ENCODE measurements around the gene PDCD1.
"Not testable (repeated sequence)": the region's sequence is repeated elsewhere in the genome, so short reads cannot be mapped to it uniquely, and the experiment has no call there.

The PDCD1 gene

DNA sequence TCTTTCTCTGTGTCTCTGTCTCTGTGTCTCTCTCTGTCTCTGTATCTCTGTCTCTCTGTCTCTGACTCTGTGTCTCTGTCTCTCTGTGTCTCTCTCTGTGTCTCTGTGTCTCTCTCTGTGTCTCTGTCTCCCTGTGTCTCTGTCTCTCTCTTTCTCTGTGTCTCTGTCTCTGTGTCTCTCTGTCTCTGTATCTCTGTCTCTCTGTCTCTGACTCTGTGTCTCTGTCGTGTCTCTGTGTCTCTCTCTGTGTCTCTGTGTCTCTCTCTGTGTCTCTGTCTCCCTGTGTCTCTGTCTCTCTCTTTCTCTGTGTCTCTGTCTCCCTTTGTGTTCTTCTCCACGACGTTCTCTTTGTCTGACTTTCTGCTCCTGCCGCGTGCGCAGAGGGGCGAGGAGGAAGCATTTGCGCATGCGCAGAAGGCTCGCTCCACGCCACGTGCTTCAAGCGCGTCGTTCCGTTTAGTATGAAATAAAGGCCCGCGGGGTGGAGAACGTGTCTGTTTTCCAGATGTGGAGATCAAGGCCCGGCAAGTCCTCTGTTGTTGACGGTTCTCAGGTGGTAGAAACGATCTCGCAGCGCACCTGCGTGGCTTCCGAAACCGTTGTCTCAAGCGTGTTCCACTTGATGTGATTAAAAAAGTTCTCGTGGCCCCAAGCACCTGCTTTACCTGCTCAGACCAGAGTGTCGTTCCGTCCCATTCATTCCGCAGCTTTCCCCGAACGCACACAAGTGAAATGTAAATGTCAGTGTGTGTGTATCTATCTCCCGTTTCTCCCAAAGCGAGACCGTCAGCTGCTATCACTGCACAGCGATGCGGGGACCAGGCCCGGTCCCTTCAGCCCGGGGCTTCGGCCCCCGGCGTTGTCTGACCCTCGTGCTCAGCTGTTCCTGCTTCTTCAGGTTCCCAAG lies 34.9 kb downstream of the PDCD1 start:
- DNase-seq: peak in 2 of 3 experiments; percentile 50 to 53

DNA sequence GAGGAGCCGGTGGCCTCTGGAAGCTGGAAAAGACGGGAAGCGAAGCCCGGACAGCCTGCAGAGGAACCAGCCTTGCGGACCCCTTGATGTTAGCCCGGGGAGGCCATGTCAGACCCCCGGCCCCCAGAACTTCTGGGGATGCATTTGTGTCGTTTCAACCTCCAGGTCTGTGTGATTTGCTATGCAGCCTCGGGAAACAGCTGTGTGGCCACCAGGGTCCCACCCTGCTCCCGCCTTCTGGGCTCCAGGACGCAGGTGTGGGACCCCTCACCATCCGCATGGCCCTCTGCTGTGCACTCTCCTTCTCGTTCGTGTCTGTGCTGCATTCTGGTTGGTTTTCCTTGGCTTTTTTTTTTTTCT lies 36.5 kb downstream of the PDCD1 start:
- DNase-seq: no peak

DNA sequence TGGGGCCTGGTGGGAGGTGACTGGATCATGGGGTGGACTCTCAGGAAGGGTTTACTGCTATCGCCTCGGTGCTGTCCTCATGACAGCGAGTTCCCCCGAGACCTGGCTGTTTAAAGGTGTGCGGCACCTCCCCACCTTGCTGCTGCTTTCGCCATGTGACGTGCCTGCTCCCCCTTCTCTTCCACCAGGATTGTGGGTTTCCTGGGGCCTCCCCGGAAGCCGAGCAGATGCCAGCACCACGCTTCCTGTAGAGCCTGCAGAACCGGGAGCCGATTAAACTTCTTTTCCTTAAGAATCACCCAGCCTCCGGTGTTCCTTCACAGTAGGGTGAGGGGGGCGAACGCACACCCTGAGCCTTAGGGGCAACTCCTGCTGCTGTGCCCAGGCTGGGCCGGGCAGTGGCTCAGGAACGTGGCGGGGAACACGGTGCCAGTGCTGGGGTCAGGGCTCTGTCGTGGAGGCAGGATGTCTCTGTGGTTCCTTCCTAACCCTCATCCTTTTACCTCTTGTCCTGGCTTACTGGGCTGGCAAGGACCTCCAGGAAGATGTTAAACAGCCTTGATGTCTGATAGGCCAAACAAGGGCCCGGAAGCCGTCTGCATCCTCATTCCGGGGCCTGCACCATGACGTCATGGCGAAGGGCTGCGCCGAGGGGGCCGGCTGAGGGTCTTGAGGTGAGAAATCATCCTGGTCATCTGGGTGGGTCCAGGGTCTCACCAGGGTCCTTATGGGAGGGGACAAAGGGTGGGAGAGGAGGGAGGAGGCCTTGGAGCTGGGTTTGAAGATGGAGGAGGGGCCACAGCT lies 37.0 kb downstream of the PDCD1 start:
- DNase-seq: no peak

DNA sequence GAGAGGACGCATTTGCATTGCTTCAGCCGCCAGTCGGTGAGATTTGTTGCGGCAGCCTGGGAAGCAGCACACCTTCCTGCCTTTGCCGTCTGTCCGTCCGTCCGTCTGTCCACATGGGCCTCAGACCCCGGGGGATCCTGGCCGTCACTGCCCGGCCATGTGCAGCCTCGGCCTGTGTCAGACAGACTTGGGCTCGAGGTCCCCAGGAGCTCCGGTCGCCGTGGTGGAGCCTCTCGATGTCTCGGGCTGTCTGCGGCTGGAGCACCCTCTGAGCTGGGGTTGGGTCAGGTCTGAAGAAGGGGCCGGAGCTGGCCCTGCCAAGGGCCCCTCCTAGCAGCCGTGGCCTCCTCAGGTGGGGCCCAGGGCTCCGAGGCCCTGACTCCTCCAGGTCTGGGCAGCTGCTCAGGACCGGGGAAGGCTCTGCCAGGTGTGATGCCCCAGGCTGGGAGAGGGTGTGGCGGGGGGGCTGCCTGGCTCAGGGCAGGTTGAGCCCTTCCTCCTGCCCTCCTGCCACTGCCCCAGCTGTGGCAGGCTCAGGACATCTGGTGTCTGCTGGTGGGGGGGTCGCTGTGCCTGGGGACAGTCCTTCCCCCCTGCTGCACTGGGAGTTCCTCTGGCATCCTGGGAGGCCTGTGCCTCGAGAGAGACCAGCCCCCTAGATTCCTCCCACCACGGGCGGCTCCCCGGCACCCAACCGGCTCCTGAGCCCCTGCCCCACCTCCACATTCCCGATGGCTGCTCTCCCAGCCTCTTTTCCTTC lies 37.9 kb downstream of the PDCD1 start:
- DNase-seq: no peak

DNA sequence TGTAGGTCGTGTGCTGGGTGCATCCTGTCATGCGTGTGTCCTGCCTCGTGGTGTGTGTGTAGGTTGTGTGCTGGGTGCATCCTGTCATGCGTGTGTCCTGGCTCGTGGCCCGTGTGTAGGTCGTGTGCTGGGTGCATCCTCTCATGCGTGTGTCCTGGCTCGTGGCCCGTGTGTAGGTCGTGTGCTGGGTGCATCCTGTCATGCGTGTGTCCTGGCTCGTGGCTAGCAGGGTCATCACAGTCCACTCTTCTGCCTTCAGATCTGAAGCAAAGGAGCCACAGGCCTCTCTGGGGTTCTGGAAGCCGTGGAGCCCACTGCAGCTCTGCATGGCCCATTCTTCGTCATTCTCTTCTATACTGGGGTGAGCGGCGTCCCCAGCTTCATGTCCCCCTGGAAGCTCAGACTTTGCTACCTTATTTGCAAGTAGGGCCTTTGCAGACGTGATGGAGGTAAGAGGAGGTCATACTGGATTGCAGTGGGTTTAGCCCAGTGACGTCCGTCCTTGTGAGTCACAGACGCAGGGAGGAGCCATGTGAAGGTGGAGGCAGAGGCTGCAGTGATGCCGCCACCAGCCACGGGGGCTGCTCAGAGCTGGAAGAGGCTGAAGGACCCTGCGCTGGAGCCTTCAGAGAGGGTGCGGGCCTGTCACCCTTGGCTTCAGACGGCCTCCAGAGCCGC lies 38.6 kb downstream of the PDCD1 start:
- not testable (repeated sequence) for DNase-seq

DNA sequence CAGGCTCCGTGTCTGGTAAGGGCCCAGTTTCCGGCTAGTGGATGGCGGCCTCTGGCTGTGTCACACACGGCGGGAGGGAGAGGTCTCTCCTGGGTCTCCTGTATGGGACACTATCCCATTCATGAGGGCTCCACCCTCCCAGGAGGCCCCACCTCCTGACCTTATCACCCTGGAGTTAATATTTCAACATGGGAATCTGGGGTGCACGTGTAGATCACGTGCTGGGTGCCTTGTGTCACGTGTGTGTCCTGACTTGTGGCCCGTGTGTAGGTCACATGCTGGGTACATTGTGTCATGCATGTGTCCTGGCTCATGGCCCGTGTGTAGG lies 39.8 kb downstream of the PDCD1 start:
- no peak for DNase-seq

DNA sequence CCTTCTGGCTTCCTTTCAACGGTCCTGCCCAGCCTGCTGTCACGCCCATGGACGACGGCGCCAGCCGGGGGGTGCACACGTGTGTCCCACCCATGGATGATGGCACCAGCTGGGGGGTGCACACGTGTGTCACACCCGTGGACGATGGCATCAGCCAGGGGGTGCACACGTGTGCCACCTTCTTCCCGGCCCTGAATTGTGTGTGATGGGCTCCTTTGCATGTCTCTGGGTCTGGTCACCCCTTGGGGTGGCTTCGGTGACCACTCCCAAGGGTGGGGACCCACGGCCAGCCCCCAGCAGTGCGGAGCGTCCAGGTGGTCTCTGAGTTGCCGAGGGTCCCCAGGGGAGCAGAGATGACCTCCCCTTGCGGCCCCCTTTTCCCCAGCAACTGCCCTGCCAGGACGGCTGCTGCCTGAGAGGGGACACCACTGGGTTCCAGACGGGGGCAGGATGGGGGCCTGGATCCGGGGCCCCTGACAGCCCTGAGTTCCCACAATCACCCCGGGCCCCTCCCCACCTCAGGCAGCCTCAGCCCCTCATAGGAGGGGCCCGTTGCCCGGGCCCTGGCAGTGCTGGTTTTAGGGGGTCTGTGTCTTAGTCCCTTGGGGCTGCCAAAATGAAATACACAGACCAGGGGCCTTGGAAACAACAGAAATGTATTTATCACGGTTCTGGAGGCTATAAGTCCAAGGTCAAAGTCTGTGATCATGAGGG lies 40.3 kb downstream of the PDCD1 start:
- DNase-seq: no peak

DNA sequence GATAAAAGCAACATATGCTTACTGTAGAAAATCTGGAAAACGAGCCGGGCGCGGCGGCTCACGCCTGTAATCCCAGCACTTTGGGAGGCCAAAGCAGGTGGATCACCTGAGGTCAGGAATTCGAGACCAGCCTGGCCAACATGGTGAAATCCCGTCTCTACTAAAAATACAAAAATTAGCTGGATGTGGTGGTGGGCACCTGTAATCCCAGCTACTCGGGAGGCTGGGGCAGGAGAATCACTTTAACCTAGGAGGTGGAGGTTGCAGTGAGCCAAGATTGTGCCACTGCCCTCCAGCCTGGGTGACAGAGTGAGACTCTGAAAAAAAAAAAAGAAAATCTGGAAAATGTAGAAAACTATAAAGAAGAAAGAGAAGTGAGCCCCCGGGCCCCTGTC lies 40.9 kb downstream of the PDCD1 start:
- DNase-seq: not testable (repeated sequence)

DNA sequence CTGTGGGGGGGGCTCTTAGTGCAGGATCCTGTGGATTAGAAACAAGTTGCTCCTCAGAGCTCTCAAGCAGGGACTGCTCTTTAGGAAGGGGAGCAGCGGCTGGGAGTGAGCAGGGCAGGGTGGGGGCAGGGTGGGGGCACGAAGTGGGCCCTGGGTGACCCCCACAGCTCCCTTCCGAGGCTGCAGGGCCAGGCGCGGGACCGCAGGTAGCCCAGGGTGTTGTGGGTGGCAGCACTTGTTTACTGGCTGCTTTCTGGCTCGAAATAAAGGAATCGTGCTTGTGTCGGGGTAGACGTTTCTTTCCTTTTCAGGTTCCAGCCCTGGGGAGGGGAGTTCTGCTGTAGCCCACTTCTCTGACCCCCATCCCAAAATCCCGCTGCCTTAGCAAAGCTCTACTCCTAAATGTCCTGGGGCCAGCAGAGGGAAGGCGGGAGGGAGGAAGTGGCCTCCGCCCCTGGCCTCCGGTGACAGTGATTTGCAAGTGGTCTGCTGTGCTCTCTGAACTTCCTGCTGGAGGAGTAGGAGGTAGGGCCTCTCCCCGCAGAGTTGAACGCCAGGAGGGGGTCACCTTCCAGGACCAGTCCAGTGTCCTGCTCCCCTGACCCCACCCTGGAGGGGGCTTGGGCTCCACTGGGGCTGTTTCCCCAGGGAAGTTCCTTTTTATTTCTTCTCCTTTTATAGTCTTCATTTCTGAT lies 41.4 kb downstream of the PDCD1 start:
- no peak for DNase-seq

DNA sequence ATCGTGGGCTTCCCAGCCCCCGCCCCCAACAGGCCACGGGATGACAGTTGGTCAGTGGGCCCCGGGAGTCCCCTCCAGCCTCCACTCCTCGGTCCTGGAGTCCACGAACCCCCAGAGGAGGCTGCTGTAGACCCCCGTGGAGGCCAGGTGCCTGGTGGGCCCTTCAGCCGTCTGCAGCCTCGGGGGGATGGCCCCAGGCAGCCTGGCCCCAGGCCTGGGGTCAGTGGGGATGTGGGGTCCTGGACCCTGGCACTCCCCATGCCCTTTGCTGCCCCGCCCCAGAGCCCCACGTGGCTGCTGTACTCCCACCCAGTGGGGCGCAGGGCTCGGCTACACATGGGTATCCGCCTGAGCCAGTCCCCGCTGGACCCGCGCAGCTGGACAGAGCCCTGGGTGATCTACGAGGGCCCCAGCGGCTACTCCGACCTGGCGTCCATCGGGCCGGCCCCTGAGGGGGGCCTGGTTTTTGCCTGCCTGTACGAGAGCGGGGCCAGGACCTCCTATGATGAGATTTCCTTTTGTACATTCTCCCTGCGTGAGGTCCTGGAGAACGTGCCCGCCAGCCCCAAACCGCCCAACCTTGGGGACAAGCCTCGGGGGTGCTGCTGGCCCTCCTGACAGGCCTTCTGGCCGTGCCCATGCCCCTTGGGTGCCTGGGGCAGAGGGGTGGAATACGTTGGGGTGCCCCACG lies 42.1 kb downstream of the PDCD1 start:
- no peak for DNase-seq

DNA sequence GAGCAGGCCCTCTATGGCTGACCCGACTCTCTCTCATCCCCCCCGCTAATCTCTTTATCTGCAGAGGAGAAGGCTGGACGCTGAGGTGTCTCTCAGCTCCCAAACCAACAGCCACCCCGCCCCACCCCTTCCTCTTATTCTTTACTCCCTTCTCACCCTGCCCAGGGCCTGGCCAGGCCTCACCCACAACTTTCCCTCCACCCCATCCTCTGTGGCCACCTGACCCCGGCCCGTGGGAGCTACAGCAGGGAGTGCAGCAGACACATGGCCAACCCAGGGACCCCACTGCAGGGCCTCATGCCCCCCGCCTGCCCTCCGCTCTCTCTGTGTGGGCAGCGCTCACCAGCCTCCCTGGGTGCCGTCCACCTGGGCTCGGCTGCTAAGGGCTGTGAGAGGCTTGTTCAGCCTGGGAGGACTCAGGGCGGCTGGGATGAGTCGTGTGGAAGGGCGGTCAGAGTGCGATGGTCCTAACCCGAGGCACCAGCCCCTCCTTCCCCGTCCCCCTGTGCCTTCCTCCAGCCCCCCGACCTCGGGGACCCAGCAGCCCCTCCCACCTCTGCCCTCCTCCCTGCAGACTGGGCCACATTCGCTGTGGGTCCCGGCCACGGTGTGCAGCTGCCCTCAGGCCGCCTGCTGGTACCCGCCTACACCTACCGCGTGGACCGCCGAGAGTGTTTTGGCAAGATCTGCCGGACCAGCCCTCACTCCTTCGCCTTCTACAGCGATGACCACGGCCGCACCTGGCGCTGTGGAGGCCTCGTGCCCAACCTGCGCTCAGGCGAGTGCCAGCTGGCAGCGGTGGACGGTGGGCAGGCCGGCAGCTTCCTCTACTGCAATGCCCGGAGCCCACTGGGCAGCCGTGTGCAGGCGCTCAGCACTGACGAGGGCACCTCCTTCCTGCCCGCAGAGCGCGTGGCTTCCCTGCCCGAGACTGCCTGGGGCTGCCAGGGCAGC lies 42.9 kb downstream of the PDCD1 start:
- DNase-seq: no peak

DNA sequence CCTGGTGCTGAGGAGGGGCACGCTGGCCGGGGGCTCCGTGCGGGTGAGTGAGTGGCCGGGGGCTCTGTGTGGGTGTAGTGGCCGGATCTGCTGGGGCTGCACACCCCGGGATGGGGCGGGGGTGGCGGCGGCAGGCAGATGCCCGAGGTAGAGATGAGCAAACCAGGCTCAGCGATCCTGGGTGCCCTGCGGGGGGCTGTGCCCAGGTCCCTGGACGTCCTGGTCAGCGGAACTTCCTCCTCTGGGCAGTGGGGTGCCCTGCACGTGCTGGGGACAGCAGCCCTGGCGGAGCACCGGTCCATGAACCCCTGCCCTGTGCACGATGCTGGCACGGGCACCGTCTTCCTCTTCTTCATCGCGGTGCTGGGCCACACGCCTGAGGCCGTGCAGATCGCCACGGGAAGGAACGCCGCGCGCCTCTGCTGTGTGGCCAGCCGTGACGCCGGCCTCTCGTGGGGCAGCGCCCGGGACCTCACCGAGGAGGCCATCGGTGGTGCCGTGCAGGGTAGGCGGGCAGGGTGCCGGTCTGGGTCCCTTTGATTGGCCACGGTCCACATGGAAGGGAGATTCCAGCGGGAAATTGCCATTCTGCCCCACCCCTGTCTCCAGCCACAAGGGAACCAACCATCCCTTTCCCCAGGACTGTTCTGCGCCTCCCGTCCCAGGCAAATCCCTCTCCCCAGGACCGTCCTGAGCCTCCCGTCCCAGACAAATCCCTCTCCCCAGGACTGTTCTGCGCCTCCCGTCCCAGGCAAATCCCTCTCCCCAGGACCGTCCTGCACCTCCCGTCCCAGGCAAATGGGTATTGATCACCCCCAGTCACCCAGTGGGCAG lies 43.8 kb downstream of the PDCD1 start:
- DNase-seq: no peak

DNA sequence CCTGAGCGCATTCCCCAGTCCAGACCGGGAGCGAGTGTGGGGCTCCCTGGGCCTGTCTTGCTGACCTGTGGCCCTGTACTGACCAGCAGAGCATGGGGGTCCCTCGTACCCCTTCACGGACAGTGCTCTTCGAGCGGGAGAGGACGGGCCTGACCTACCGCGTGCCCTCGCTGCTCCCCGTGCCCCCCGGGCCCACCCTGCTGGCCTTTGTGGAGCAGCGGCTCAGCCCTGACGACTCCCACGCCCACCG lies 44.4 kb downstream of the PDCD1 start:
- DNase-seq: no peak

DNA sequence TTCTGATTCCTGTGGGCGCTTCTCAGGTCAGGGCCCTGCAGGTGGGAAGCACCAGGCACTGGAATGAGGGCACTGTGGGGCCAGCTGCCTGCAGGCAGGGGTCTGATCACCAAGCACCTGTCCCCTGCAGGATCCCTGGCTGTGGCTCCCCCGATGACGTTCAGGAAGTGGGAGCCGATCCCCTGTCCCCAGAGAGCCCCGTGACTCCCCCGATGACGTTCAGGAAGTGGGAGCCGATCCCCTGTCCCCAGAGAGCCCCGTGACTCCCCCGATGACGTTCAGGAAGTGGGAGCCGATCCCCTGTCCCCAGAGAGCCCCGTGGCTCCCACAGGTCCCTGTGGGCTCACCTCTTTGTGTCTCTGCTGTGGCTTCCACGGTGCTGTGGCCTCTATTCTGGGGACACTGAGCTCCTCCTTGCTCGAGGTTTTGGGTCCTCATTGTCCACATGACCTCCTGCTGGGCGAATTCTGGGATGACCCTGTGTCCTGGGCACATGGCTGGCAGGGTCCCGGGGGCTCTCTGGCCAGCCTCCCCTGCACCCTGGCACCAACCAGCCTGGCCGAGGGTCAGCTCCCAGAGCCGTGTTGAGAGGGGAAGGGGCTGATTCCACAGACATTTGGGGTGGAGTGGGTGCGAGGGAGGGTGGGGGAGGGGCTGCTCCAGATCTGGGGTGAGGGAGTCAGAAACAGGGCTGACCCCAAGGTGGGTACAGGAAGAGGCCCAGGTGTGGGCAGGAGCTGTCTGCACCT lies 44.9 kb downstream of the PDCD1 start:
- DNase-seq: no peak

DNA sequence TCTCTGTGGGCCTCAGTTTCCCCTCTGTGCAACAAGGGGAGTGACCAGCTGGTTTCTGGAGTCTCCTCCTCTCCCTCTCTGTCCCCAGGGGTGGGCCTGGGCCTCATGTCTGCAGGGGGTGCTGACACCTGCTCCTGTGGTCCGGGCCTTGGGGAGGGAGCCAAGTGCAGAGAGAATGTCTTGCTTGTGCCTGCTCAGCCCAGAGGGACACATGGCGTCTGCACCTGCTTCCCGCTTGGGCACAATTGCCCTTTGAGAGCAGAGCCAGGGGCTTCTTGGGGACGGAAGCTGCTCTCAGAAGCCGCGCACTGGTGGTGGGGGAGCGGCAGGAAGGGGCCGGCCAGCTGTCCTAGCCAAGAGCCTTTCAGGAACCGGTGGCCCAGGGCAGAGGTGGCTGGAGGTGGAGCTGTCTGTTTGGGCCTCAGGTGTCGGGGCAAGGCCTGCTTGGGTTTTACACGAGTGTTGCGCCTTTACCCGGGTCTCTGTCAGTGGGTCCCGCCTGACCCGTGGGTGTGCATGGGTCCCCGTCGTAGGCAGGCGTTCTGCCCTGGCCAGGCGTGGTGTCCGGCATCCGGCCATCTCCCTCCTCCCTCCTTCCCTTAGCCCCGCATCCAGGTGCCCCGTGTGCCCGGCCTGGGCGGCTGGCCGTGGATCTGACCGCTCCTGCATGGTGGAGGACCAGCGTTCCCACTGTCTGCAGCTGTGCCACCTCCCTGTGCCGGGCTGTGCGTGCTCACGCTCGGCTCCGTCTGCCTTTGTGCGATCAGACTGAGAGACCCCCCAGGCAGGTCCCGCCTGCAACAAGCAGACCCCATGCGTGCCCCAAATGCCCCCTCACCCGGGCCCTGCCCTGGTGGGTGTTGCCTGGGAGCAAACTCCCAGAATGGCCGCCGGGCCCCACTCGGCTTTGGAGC lies 45.7 kb downstream of the PDCD1 start:
- DNase-seq: no peak

DNA sequence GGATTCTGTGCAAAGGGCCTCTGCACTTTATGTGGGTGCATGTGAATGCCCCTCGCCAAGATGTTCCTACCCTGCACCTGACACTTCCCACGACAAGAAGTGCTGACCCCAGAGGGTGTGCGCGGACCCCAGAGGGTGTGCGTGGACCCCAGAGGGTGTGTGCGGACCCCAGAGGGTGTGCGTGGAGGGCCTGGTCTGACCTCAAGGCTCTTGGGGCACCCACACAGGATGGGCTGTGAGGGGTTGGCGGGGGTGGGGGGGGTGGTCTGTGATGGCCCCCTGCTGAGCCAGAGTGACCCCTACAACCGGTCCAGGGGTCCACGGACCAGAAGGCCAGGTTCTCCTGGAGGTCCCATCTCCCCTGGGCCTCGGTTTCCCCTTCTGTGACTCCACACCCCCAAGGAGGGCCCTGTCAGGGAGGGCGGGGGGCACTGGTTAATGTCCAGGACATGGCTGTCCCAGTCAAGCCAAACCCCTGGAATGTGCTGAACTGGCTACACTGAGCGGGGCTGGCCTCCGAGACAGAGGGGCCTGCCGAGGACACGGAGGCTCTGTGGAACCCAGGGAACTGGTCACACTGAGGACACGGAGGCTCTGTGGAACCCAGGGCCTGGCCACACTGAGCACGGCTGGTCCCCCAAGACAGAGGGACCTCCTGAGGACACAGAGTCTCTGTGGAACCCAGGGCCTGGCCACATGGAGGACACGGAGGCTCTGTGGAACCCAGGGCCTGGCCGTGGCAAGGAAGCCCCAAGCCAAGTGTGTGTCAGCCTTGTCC lies 46.6 kb downstream of the PDCD1 start:
- DNase-seq: no peak

All from NCI-H1417 (cell line).